Colonic mucosa (tissue), 4 donors: ENCODE measurements around the gene SBNO1. TPM values are rescaled to one million over a fixed set of nuclear protein-coding genes. Genes with fewer than 3 reads are reported as not detected.
"Not testable (repeated sequence)": the region's sequence is repeated elsewhere in the genome, so short reads cannot be mapped to it uniquely, and the experiment has no call there.

Experiments
- DNase-seq: peaks from one replicate; pipeline ENCODE4 v3.0.0-alpha.2; 2020
- H3K27ac ChIP-seq: fragments of 200-600 bp; one replicate; pipeline ENCODE4 v1.8.0; 2021
- H3K27me3 ChIP-seq: fragments of 200-600 bp; one replicate; pipeline ENCODE4 v1.8.0; 2021
- H3K36me3 ChIP-seq: fragments of 200-600 bp; one replicate; pipeline ENCODE4 v1.8.0; 2021
- H3K4me1 ChIP-seq: fragments of 200-600 bp; one replicate; pipeline ENCODE4 v1.8.0; 2021; ENCODE audit warnings: mild to moderate bottlenecking
- H3K4me3 ChIP-seq: fragments of 200-600 bp; one replicate; pipeline ENCODE4 v1.8.0; 2021
- H3K9ac ChIP-seq, 2 donors: one replicate each; pipeline ENCODE4 v1.7.0; 2013; ENCODE audit warnings: control low read depth in 2 of 2, low read depth in 2 of 2, low read length in 2 of 2
- H3K9me3 ChIP-seq: fragments of 200-600 bp; one replicate; pipeline ENCODE4 v1.8.0; 2021
- intact Hi-C: fragments of 100-400 bp; cut with DNase I; formaldehyde crosslinking; loops from one replicate; pipeline ENCODE4 v1.14.1; 2022
- total RNA-seq, 2 donors: library from RNA; stranded (reverse); fragmentation: NEBNext Ultra II Directional in 1 of 2; extraction: Animal tissue kit (Norgen Biotek cat#: 25700) in 1 of 2; gene quantifications; one replicate each; pipeline ENCODE4 v1.2.1, GENCODE V29; 2021
- TF ChIP-seq, protein P1 (sequence below): fragments of 200-600 bp; IDR thresholded peaks from one replicate; pipeline ENCODE4 v1.8.0; 2022; ENCODE audit warnings: antibody characterized with exemption, mild to moderate bottlenecking
- donor health status: healthy.
- donor health status: DM: no; HTN: no; CAD: no.
- donor health status: DM: no; HTN: no; CAD: no.

Gene SBNO1
- total RNA-seq, 2 donors from 2014 or later: 36.5 to 37.3 TPM

DNA sequence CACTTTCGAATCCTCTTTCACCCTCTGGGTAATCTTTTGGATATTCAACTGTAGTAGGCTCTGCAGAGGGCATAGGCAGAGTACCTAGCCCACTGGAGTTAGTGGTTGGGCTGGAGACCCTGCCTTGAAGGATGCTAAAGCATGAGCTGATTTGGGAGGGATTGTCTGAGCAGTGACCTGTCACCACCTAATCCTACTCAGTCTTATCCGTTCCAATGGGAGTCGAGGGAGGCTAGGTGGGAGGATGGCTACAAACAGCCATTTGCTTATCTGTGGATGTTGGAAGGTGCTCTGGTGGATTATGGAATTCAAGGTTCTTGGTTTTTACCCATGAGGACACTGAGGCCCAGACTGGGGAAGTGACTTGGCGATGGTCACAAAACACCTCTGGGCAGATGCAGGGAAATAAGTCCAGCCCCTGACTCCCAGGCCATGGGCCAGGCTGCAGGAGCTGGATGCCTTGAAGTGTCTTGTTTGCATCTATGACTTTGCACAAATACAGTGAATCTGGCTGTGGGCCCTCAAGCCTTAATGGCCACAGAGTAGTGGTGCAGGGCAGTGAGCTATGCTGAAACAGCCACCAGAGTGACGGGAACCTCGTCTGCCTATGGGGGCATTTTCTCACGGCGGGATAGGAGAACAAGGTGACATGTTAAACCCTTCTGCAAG lies 23.0 kb upstream of the SBNO1 start:
- Histone ChIP-seq H3K9me3 (no peaks in the 10 kb centered on the region), H3K4me3 (no peak overlapping the region), H3K4me1 (no peaks in the 10 kb centered on the region), H3K27me3 (no peaks in the 10 kb centered on the region), H3K9ac (peak overlapping the region; percentile 81 to 88), H3K36me3 (no peaks in the 10 kb centered on the region), H3K27ac (peak overlapping the region; percentile 80)
- intact Hi-C loops: no loop called here
- DNase-seq: no peak
- TF ChIP-seq, protein P1, sequence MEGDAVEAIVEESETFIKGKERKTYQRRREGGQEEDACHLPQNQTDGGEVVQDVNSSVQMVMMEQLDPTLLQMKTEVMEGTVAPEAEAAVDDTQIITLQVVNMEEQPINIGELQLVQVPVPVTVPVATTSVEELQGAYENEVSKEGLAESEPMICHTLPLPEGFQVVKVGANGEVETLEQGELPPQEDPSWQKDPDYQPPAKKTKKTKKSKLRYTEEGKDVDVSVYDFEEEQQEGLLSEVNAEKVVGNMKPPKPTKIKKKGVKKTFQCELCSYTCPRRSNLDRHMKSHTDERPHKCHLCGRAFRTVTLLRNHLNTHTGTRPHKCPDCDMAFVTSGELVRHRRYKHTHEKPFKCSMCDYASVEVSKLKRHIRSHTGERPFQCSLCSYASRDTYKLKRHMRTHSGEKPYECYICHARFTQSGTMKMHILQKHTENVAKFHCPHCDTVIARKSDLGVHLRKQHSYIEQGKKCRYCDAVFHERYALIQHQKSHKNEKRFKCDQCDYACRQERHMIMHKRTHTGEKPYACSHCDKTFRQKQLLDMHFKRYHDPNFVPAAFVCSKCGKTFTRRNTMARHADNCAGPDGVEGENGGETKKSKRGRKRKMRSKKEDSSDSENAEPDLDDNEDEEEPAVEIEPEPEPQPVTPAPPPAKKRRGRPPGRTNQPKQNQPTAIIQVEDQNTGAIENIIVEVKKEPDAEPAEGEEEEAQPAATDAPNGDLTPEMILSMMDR: no peak

DNA sequence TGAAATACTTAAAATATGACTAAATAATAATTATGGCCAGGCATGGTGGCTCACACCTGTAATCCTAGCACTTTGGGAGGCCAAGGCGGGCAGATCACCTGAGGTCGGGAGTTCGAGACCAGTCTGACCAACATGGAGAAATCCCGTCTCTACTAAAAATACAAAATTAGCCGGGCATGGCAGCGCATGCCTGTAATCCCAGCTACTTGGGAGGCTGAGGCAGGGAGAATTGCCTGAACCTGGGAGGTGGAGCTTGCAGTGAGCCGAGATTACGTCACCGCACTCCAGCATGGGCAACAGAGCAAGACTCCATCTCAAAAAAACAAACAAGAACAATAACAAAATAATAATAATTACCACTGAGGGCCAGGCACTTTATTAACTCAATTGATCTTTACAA lies 20.9 kb upstream of the SBNO1 start:
- H3K4me1 ChIP-seq, H3K27ac ChIP-seq, H3K9ac ChIP-seq, H3K36me3 ChIP-seq, intact Hi-C loops, H3K27me3 ChIP-seq, H3K9me3 ChIP-seq, DNase-seq, H3K4me3 ChIP-seq: not testable (repeated sequence)

DNA sequence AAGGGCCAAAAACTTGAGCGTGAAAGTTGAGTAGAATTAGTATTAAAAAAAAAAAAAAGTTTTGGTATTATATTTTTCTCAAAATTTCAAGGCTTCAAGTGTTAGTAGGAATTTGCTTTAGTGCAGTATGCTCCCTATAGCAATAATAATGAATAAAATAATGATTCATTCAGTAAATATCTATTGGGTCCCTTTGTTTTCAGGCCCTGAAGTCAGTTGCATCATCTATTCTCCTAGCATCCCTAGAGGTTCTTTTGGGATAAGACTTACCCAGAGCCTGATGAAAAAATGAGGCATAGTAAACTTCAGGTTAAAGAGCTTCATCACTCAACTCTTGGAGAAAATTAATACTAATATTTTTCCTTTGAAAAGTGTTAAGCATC lies 20.3 kb upstream of the SBNO1 start:
- Histone ChIP-seq H3K36me3 (no peaks in the 10 kb centered on the region), H3K9ac (peak overlapping the region; percentile 70 to 86), H3K27ac (no peak overlapping the region), H3K27me3 (no peaks in the 10 kb centered on the region), H3K4me1 (no peaks in the 10 kb centered on the region), H3K9me3 (no peaks in the 10 kb centered on the region), H3K4me3 (peak overlapping the region; percentile 85)
- DNase-seq: no peak
- intact Hi-C loops: no loop called here
- TF ChIP-seq, protein P1: no peak

DNA sequence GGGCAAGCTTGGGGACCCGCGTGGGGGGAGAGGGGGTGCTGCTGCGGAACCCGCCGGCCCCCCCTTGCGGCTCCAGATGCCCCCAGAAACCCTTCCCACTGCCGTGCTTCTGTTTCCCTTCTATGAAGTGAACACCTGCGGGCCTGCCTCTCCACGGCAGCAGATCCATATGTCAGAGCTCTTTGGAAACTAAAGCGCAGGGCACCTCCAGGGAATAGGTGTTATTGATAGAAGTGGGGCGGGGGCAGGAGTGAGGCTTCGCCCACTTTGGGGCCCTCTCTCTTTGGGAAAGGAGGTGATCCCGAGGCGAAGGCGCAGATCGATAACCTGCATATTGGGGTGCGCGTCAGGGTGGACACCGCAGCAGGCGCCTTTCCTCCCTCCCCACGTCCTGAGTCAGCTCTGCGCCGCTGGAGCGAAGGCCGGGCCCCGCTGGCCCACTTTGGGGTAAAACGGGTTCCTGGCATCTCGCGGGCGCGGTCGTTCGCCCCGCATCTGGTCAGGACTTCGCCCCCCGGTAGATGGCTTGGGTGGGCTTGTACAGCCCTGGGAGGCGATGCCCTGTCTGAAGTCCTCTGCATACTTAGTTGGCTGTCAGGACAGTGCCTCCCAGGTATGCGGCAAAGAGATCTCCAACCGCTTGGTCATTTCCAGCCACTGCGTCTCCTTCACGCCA lies 19.8 kb upstream of the SBNO1 start:
- H3K4me3 ChIP-seq: peak overlapping the region; percentile 85
- TF ChIP-seq, protein P1: no peak
- peak; percentile 45 for DNase-seq
- H3K9ac ChIP-seq: peak overlapping the region; percentile 70 to 86
- H3K27me3 ChIP-seq: no peaks in the 10 kb centered on the region
- H3K4me1 ChIP-seq: no peaks in the 10 kb centered on the region
- intact Hi-C loops: no loop called here
- H3K36me3 ChIP-seq: no peaks in the 10 kb centered on the region
- no peaks in the 10 kb centered on the region for H3K9me3 ChIP-seq
- peak overlapping the region; percentile 82 for H3K27ac ChIP-seq

DNA sequence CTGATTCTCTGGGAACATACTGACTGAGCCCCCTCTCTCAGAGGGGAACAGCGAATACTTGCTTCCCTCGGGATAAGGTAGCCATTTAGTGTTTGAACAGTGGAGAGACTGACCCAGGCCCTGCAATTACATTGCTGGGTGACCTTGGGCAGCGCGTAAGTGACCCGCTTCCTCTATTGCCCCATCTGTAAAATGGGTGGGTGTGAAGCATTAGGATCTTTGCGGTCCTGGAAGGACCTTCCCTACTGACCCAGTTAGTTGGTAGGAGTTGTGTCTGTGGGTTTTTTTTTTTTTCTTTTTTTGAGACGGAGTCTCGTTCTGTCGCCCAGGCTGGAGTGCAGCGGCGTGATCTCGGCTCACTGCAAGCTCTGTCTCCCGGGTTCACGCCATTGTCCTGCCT lies 18.0 kb upstream of the SBNO1 start:
- Histone ChIP-seq H3K27ac (no peak overlapping the region), H3K36me3 (no peaks in the 10 kb centered on the region), H3K9ac (no peak overlapping the region), H3K4me1 (no peaks in the 10 kb centered on the region), H3K9me3 (no peaks in the 10 kb centered on the region), H3K27me3 (no peaks in the 10 kb centered on the region), H3K4me3 (no peak overlapping the region)
- DNase-seq: no peak
- intact Hi-C loops: no loop called here
- TF ChIP-seq, protein P1: no peak

DNA sequence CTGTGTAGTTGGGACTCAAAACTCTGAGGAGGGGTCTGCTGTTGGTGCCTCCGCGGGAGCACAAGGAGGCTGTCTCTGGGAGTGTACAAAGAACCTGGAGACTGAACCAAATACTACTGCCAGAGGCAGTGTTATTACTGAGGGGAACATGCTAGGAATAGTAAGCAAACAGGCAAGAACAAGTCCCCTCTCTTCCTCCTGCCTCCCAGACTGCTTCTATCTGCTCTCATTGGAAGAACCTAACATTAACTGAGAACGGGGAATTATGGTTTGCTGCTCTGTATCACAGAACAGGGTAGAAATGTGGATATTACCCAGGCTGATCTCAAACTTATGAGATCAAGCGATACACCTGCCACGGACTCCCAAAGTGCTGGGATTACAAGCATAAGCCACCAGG lies 14.7 kb upstream of the SBNO1 start:
- Histone ChIP-seq H3K4me1 (no peaks in the 10 kb centered on the region), H3K9me3 (no peaks in the 10 kb centered on the region), H3K4me3 (no peak overlapping the region), H3K9ac (no peak overlapping the region), H3K27me3 (no peaks in the 10 kb centered on the region), H3K27ac (no peak overlapping the region), H3K36me3 (no peaks in the 10 kb centered on the region)
- TF ChIP-seq, protein P1: no peak
- DNase-seq: no peak
- intact Hi-C loops: no loop called here

DNA sequence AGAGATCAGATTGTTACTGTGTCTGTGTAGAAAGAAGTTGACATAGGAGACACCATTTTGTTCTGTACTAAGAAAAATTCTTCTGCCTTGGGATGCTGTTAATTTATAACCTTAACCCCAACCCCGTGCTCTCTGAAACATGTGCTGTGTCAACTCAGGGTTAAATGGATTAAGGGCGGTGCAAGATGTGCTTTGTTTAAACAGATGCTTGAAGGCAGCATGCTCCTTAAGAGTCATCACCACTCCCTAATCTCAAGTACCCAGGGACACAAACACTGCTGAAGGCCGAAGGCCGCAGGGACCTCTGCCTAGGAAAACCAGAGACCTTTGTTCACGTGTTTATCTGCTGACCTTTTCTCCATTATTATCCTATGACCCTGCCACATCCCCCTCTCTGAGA lies 7.8 kb upstream of the SBNO1 start:
- DNase-seq, H3K4me1 ChIP-seq, H3K27ac ChIP-seq, H3K4me3 ChIP-seq, intact Hi-C loops, H3K9me3 ChIP-seq, H3K36me3 ChIP-seq, H3K9ac ChIP-seq, H3K27me3 ChIP-seq: not testable (repeated sequence)

DNA sequence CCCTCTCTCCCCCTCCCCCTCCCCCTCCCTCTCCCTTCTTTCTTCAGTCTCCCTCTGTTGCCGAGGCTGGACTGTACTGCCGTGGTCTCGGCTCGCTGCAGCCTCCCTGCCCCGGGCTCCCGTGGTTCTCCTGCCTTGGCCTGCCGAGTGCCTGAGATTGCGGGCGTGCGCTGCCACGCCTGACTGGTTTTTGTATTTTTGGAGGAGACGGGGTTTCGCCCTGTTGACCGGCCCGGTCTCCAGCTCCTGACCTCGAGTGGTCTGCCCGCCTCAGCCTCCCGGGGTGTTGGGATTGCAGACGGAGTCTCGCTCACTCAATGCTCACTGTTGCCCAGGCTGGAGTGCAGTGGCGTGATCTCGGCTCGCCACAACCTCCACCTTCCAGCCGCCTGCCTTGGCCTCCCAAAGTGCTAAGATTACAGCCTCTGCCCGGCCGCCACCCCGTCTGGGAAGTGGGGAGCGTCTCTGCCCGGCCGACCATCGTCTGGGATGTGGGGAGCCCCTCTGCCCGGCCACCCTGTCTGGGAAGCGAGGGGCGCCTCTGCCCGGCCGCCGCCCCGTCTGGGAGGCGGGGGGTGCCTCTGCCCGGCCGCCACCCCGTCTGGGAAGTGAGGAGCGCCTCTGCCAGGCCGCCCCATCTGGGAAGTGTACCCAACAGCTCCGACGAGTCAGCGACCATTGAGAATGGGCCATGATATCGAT lies 7.2 kb upstream of the SBNO1 start:
- H3K9ac ChIP-seq, H3K4me3 ChIP-seq, intact Hi-C loops, DNase-seq, H3K9me3 ChIP-seq, H3K36me3 ChIP-seq, H3K27ac ChIP-seq, H3K4me1 ChIP-seq, H3K27me3 ChIP-seq: not testable (repeated sequence)
